HUES48 (cell line): ENCODE measurements around the gene KRTAP10-5.
"Not testable (repeated sequence)": the region's sequence is repeated elsewhere in the genome, so short reads cannot be mapped to it uniquely, and the experiment has no call there.

Experiments
- H3K27ac ChIP-seq: one replicate; pipeline ENCODE4 v1.7.0; 2013; ENCODE audit warnings: low read depth, low read length, inconsistent platforms
- H3K27me3 ChIP-seq: 2 replicates; pipeline ENCODE4 v1.6.1; 2013; ENCODE audit warnings: mild to moderate bottlenecking, low read length; ENCODE audit not compliant: control insufficient read depth, insufficient read depth
- H3K36me3 ChIP-seq: 2 replicates; pipeline ENCODE4 v1.6.1; 2013; ENCODE audit warnings: low read length; ENCODE audit not compliant: control insufficient read depth, insufficient read depth
- H3K4me1 ChIP-seq: 2 replicates; pipeline ENCODE4 v1.6.1; 2013; ENCODE audit warnings: mild to moderate bottlenecking, low read length; ENCODE audit not compliant: control insufficient read depth, insufficient read depth
- H3K4me3 ChIP-seq: 2 replicates; pipeline ENCODE4 v1.5.1; 2013; ENCODE audit warnings: mild to moderate bottlenecking, low read depth, low read length
- H3K9ac ChIP-seq: 2 replicates; pipeline ENCODE4 v1.6.1; 2013; ENCODE audit warnings: mild to moderate bottlenecking, low read depth, low read length, moderate library complexity
- H3K9me3 ChIP-seq: 2 replicates; pipeline ENCODE4 v1.6.1; 2013; ENCODE audit warnings: low read length; ENCODE audit not compliant: control insufficient read depth, insufficient read depth

KRTAP10-5 gene

GRCh38 chr21:44578371-44579055 is 1.9 kb downstream of the KRTAP10-5 start:
- Histone ChIP-seq H3K27me3 (no peaks in the 10 kb centered on the region), H3K9ac (no peak overlapping the region), H3K36me3 (no peaks in the 10 kb centered on the region), H3K27ac (no peak overlapping the region), H3K9me3 (peaks cover 3% of the 10 kb centered on the region; the same call in 1 of the 2 replicates), H3K4me3 (no peak overlapping the region), H3K4me1 (no peaks in the 10 kb centered on the region)

- no peaks in the 10 kb centered on the region for H3K27me3 ChIP-seq
- H3K9ac ChIP-seq = no peak overlapping the region
- H3K36me3 ChIP-seq = no peaks in the 10 kb centered on the region
- peaks cover 3% of the 10 kb centered on the region; the same call in 1 of the 2 replicates for H3K9me3 ChIP-seq
- no peaks in the 10 kb centered on the region for H3K4me1 ChIP-seq
- H3K27ac ChIP-seq = no peak overlapping the region
- no peak overlapping the region for H3K4me3 ChIP-seq
These were observed 4.4 kb downstream of the KRTAP10-5 start for GRCh38 chr21:44576025-44576420.

- Histone ChIP-seq H3K4me1 (no peaks in the 10 kb centered on the region), H3K9ac (no peak overlapping the region)
These were observed 4.9 kb downstream of the KRTAP10-5 start for GRCh38 chr21:44575307-44576024.

GRCh38 chr21:44574457-44575306 is 5.7 kb downstream of the KRTAP10-5 start:
- Histone ChIP-seq H3K27me3 (no peaks in the 10 kb centered on the region), H3K36me3 (no peaks in the 10 kb centered on the region), H3K4me1 (no peaks in the 10 kb centered on the region), H3K4me3 (no peak overlapping the region), H3K9ac (no peak overlapping the region), H3K27ac (no peak overlapping the region), H3K9me3 (peaks cover 3% of the 10 kb centered on the region; the same call in 1 of the 2 replicates)

More at GRCh38 chr21:44575307-44576024, 4.9 kb downstream of the KRTAP10-5 start:
- no peak overlapping the region for H3K4me3 ChIP-seq
- no peaks in the 10 kb centered on the region for H3K27me3 ChIP-seq
- H3K27ac ChIP-seq = no peak overlapping the region
- H3K9me3 ChIP-seq = peaks cover 3% of the 10 kb centered on the region; the same call in 1 of the 2 replicates
- H3K36me3 ChIP-seq = no peaks in the 10 kb centered on the region

GRCh38 chr21:44573630-44574456 is 6.6 kb downstream of the KRTAP10-5 start, which contains the start of gene KRTAP10-4:
Gene KRTAP10-4, plus strand, starts transcription at chr21:44573729. Its CDS starts 30 bp downstream, at chr21:44573759.
- H3K27ac ChIP-seq, H3K27me3 ChIP-seq, H3K36me3 ChIP-seq, H3K9ac ChIP-seq, H3K9me3 ChIP-seq, H3K4me3 ChIP-seq, H3K4me1 ChIP-seq: not testable (repeated sequence)

GRCh38 chr21:44572959-44573583 is 7.3 kb downstream of the KRTAP10-5 start:
- no peak overlapping the region for H3K27ac ChIP-seq
- H3K9ac ChIP-seq = no peak overlapping the region
- H3K4me1 ChIP-seq = no peaks in the 10 kb centered on the region
- H3K9me3 ChIP-seq = peaks cover 3% of the 10 kb centered on the region; the same call in 1 of the 2 replicates
- no peaks in the 10 kb centered on the region for H3K27me3 ChIP-seq
- no peaks in the 10 kb centered on the region for H3K36me3 ChIP-seq
- H3K4me3 ChIP-seq = no peak overlapping the region

- Histone ChIP-seq H3K27me3 (no peaks in the 10 kb centered on the region), H3K27ac (no peak overlapping the region), H3K9ac (no peak overlapping the region), H3K9me3 (no peaks in the 10 kb centered on the region), H3K36me3 (no peaks in the 10 kb centered on the region), H3K4me1 (no peaks in the 10 kb centered on the region), H3K4me3 (no peak overlapping the region)
These were observed 8.3 kb downstream of the KRTAP10-5 start for GRCh38 chr21:44571844-44572782.

GRCh38 chr21:44571296-44571695 is 9.1 kb downstream of the KRTAP10-5 start:
- Histone ChIP-seq H3K9me3 (no peaks in the 10 kb centered on the region), H3K27me3 (no peaks in the 10 kb centered on the region), H3K9ac (no peak overlapping the region), H3K36me3 (no peaks in the 10 kb centered on the region), H3K4me1 (no peaks in the 10 kb centered on the region), H3K27ac (no peak overlapping the region), H3K4me3 (no peak overlapping the region)

GRCh38 chr21:44569861-44570517 is 10.4 kb downstream of the KRTAP10-5 start:
- Histone ChIP-seq H3K9me3 (no peaks in the 10 kb centered on the region), H3K27ac (no peak overlapping the region), H3K4me1 (no peaks in the 10 kb centered on the region), H3K4me3 (no peak overlapping the region), H3K27me3 (no peaks in the 10 kb centered on the region), H3K9ac (no peak overlapping the region), H3K36me3 (no peaks in the 10 kb centered on the region)
